HG03571 (cell line): ENCODE measurements around the gene GOLGA7B.

Experiments used
- ATAC-seq: cut with Tn5 transposase; IDR thresholded peaks from one replicate; pipeline ENCODE4 v1.9.1; 2021; ENCODE audit not compliant: unreplicated experiment

The GOLGA7B gene

DNA sequence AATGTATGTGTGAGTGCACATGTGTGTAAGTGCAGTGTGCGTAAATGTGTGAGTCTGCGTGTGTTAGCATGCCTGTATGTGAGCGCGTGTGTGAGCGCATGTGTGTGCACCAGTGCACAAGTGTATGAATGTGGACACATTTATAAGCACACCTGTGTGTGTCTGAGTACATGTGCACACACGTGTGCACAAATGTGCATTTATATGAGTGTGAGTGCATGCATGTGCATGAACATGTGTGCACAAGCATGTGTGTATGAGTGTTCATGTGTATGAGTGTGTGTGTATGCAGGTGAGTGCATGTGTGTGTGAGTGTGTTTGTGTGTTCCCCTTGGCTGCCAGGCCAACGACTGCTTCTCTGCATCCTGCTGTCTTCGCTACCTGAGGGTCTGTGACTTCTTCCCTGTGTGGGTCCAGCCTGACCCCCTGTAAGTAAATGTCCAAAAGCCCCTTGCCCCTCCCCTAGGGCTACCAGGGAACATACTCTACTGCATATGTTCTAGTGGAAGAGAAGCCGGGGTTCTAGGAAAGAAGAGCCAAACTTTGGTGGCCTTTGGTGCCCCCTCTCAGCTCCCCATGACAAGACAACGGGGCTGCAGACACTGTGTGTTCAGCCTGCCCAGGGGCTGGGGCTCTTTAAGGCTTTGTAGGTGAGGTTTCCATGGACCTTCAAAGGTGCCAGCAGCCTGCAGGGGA, 17.0 kb downstream of the GOLGA7B start:
- no peak for ATAC-seq

DNA sequence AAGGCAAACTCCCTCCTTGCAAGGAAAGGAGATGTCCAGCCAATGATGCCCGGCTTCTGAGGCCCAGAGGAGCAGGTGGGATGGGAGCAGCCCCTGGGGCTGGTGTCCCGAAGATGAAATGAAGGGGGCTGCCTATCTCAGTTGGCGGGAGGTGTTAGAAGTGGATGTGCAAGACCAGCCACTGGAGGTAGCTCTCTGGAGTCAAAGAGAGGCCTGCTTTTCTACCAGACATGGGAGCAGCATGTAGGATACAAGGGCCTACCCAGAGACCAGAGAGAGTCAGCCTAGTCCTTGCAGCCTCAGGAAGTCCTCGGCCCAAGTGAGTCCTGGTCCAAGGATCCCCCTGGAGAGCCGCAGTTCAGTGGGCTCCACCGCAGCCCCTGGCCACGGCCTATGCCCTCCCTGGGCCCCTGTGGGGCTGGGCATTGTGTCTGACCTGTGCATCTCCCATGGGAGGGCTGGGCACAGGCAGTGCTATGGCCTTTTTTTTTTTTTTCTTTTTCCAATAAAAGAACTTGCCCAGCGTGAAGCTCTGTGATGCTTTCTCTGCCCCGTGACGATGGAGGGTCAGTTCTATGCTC, 17.7 kb downstream of the GOLGA7B start:
- ATAC-seq: no peak

DNA sequence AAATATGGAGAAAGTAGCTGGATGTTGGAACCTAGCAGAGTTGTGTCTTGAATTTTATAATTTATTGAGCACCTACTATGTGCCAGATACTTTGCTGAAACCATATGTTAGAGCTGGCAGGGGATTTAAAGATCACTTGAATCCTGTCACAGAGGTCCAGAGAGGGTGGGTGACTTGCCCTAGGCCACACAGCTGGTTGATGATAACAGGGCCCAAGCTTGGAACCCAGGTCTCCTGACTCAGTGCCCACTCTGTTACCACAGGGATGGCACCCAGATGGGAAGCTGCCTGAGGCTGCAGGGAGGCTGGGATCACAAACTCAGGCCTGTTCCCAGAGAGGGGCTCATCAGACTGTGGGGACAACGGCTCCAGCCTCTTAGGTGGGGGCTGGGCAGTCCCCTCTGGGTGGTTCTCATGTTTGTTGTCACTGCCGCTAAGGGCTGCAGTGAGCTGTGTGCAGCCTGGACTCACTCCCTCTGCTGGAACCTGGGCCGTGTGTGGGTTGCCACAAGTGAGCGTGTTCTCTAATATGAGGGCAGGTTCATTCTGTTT, 18.6 kb downstream of the GOLGA7B start:
- ATAC-seq: no peak

DNA sequence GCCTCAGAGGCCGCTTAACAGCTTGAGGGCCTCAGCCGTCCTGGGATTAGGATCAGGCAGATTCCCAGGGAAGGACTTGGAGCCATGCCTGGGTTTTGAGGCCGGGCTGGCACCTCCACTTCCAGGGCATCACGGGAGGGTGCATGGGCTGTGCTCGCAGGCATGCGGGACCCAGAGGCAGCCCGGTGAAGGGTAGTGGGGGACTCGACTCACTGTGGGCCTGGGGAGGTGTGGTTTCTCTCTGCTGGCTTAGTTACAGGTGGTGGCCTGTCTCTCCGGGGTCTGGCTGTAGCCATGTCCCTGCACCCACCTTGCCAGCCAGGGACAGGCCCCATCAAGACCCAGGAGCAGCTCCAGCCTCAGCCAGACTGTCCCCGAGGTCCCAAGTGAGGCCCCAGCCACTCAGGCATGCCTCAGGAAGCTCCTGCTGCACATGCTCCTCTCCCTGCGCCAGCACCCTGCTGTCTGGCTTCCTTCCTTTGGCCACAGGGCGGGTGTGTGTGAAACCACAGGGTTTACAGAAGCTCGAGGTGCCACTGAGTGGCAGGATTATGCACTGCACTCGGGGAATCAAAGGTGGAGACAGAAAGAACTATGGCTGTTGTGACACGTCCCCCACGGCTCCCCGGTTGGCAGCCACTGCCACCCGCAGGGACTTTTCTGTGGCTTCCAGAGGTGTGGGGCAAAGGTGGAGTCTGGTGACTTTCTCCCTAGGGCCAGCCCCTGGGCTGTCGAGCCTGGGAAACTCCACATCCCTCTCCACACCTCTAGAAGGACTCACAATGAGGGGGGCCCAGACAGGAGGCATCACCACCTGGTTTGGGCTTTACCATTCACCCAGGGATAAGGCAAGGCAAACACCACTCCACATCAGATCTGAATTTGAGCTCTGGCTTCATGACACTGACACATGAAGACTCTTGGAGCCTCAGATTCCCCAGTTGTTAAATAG, 19.7 kb downstream of the GOLGA7B start:
- ATAC-seq: peak; percentile 88

DNA sequence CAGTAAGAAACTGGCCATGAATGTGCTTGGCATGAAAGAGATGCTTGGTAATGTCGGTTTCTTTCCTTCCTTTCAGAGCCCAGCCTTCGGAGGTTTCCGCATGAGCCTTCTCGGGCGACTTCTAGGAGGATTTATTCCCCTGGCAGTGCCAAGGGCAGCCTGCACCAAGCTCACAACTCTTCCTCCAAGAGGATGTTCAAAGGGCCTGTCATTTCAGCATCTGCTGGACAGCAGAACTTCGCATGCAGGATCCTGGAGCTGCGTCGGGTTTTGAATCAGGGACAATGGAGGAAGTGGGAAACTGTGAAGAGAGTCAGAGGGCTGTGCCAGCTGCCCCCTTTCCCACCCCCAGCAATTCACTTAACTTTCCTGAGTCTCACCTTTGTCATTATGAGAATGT, 21.3 kb downstream of the GOLGA7B start:
- no peak for ATAC-seq

DNA sequence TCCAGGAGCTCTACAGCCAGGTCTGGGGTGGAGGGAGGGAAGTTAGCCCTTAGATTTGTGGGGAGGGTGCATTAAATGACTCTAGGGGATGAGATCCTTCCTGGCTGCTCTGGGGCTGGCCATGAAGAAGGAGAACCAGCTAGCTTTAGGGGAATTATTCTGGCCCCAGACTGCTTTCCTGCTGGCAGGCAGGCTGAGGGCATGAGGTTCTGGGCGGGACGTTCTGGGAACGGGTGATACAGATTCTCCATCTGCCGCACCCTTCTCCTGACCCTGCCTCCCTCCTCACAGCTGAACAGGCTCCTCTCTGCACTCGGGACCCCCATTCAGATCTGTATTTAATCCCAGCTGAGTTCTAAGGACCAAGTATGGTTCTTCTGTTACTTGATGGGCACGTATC, 23.9 kb downstream of the GOLGA7B start:
- ATAC-seq: no peak

DNA sequence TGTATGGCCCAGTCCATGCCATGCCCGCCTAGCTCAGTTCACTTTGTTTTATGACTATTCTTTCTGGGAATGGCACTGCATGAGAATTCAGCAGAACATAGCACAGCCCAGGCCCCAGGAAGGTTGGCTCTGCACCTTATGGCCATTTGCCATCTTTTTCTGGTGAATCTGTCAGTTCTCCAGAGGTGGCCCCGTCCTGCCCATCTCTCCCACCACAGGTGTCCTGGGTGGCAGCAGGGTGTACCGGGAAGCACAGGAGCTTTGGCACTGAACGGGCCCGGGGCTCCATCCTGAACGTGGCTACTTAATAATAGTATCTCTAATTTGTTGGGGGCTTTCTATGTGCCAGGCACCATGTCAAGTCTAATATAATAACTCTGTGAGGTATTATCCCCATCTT, 24.7 kb downstream of the GOLGA7B start:
- ATAC-seq: no peak

DNA sequence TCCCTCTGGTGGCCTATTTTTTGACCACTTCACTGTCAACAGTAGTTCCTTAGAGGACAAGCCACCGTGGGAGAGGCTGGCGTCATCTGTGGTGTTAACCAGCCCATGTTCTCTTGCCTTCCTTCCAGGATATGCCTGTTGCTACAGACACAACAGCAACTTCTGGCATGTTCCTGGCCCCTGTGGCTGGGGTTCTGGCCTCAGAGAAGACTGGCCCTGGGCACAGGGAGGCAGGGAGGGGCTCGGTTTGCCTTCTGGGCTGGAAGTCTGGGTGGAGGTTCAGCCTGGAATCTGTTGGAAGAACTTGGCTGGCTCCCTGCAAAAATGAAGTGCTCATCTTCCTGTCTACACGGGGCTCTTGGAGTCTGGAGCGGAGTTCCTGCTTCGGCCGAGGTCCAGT, 25.7 kb downstream of the GOLGA7B start:
- ATAC-seq: no peak

DNA sequence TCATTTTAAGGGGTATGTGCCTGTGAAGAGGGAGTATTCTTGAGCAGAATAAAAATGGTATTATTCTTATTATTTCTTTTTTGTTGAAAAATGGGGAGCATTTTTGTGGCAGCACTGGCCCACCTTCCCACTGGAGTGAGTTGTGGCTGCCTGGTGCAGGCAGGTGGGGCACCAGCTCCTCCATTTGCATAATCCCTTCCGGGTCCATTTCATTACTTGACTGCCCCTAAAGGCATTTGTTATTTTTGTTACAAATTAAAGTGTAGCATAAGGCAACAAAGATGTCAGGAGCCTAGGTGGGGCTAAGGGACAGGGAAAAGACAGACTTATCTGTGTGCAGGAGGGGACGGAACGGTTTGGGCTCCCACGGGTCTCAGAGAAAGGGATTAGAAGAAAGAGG, 26.8 kb downstream of the GOLGA7B start:
- ATAC-seq: no peak

DNA sequence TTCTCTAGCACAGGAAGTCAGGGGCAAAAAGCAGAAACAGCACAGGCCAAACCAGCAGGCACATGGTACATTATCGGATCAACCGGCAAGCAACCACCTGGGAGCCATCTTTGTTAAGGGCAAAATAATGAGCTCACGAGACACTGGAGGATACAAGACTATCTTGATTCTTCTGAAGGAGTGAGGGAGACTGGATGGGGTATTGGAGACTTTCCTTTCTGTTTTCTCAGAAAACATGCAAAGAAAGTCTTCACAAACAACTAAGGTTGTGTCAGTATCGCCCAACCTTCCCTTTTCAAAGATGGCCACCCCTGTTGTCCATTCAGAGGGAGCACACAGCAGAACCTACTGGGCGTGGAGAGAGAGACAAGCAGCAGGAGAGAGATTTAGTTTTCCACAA, 29.6 kb downstream of the GOLGA7B start:
- ATAC-seq: no peak

DNA sequence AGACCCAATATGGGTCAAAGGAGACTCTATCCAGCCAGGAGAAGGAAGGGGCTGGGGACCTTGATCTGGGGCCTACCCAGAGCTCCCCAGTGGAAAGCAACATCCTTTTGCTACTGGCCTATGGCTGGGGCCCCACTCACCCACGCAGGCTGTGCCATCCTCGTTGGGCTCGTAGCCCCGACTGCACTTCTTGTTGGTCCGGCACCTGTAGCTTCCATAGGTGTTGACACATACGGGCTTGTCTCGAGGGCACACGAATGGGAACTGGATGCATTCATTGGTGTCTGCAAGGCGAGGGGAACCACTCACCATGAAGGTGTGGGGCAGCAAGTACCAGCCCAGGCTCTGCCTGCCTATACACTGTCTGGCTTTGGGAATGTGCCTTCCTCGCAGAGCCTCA, 30.5 kb downstream of the GOLGA7B start:
- no peak for ATAC-seq

DNA sequence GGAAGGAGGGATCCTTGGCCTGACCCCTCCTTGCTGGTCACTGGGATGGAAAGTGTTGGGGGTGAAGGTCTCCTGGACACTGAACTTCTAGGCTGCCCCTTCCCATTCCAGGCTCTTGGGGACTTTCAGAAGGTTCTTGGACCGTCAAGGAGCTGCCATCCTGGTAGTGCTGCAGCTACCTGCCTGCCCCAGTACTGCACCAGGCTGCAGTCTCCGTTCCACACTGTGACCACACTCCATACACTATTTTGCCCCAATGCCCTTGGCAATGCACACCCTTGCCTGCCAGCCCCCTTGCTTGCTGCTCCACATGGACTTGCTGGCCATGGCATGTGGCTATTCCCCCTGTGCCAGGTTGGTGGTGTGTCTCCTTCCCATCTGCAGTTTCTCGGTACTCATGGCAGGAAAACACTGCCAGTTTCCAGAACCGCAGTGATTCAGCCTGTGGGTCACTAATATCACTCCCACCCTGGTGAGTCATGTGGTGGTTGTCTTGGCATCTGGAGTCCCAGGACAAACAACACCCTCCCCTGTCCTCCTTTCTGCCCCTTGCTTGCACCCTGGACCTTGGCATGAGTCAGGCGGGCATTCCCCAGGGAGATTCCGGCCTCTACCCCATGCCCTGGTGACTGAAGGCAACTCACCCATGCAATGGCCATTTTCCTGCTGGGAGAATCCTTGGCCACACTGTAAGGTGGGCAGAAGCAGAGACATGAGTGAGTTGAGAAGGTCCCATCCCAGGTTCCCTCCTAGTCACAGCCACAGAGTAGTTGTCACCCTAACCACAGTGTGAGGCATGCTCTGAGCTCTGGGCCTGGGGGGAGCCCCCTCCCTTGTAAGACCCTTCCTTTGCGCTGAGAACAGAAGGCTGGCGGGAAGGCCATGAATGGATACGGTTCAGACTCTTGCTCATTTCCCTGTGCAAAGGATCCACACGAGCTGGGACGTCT, 32.8 kb downstream of the GOLGA7B start:
- no peak for ATAC-seq

DNA sequence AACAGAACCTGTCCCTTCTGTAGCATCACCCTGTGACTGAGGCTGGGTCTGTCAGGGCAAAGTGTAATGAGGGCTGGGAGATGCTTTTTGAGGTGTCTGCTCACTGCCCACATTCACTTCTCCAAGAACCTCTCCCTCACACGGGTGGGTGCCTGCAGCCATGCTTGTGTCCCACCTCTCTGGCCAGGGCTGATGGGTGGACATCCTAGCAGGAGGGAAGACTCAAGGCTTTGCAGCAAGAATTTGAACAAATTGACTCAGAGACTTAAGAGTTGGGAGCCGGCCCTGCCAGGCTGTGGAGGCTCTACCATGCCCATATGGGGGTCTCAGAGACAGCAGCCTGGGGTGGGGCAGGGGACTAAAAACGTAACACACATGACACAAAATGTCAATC, 33.4 kb downstream of the GOLGA7B start:
- ATAC-seq: no peak

DNA sequence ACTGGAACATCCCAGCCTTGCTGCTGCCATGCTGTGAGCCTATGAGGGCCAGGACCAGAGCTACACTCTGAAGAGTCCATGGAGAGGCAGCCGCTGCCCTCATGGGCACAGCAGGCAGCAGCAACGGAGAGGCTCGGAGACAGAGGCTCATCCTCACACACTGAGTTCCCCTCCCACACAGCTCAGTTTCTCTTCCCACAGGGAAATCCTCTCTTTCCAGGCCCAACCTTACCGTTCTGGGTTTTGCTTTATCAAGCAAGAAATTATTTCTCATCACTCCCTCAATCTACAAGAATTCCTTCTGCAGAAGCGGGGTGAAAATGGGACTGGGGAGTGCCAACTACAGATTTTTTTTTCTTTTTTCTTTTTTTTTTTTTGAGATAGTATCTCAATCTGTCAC, 36.6 kb downstream of the GOLGA7B start:
- no peak for ATAC-seq

DNA sequence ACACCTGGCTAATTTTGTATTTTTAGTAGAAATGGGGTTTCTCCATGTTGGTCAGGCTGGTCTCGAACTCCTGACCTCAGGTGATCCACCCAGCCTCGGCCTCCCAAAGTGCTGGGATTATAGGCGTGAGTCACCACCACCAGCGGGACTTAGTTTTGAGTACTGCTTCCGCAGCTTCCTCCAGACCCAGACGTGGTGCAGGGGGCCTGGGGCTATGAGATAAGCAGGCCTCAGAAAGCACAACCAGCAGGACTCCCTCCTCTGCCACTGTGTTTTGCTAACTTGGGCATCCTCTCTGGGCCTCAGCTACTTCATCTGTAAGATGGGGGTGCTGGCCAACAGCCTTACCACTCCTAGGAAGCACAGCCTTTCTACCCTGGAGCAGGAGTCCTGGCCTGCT, 37.8 kb downstream of the GOLGA7B start:
- ATAC-seq: no peak

DNA sequence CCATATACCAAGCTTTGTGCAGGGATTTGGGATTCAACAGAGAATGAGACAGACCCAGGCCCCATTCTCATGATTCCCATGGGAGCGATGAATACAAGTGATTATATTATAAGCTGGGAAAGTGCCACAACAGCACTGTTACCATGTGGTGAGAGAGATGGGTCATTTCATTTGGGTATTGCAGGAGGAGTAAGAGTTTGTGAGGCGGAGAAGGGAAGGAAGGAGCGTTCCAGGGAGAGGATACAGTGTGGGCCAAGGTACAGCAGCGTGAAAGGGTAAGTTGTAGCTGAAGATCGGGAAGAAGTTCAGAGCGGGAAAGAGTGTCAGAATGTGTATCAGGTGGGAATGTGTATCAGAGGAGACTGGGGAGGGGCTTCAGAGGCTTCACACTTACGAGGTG, 38.5 kb downstream of the GOLGA7B start:
- ATAC-seq: no peak

DNA sequence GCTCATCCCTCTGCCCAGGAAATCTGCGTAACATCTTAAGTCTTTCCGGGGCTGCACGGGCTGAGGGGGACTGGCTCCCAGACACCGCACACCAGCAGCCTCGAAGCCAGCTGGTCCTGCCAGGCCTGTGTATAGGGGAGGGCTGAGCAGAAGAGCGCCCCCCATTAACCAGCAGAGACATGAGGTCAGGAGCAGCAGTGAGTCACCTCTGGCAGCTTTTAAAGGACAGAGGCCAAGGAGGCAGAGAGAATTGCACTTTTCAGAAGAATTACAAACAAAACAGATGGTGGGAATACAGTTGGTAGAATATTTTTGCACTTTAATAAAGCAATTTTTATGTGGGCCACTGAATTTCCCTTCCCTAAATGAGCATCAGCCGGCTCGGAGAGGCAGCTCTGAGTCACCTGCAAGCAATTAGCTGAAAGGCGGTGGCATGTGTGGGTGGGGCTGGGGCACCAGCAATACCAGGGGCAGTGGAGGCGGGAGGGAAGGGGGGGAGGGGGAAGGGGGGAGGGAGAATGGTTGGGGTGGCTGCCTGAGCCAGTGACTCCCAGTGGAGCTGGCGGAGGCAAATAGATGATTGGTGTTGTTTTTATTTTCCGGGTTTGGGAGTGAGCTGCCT, 39.1 kb downstream of the GOLGA7B start:
- no peak for ATAC-seq

DNA sequence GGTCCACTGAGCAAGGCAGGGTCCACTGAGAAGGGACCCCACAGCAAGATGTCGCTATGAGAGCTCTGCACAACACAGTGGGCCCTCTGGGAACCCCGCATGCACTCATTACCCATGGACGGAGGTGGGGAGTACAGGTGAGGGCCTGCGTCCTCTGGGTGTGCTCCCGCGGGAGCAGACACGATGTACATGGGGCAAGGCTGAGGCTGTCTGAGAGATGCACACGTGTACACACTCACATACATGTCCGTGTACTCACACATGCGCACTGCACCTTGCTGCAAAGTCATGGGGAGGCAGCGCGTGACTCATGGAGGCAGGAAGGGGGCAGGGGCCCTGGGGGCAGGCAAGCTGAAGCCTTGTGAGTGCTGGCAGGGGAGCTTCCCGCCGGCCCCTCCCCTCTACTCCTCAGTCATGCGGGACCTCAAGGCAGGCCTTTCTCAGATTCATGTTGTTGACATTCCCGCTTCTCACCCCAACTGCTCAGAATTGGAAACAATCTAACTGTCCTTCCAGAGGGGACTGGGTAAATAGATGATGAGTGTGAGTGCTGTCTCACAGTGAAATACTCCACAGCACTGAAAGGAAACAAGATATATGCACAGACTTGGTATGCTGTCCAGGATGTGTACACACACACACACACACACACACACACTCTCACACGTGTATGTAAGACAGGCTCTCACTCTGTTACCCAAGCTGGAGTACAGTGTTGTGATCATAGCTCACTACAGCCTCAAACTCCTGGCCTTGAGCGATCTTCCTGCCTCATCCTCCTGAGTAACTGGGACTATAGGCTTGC, 40.0 kb downstream of the GOLGA7B start:
- no peak for ATAC-seq

DNA sequence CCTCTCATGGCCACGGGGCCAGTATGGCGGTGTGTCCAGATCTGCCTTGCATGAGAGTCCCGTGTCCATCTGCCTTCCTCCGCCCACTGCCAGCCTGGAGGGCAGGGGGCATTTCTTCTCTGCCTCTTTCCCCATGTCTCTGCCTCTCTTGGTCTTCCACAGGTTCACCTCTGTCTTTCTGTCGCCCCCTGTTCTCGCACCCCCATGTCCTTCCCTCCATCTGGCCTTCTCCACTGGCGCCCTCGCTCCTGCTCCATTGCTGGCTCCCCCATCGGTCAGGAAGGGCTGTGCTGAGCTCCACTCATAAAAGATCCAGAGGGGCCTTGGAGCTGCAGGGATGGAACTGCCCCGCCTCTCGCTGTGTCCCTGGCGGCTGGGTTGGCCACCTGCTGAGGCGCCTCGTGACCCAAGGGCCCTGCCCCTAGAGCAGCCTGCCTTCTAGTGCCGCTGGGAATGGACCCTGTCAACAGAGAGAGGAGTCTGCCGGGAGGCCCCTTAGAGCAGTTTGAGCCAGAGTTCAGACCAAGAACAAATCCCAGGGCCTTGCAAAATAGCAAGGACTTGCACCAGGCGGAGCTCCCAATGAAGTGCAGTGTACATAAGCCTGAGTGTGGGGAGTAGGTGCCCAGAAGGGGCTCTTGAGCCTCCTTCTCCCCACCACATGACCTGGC, 42.0 kb downstream of the GOLGA7B start:
- no peak for ATAC-seq
